ENCODE results near the gene ARHGEF17. TPM values are rescaled to one million over a fixed set of nuclear protein-coding genes. Genes with fewer than 3 reads are reported as not detected.

ARHGEF17 gene
- 26.6 and 33.1 TPM in 2 replicates for total RNA-seq

GRCh38 chr11:73308003-73308960 lies at the start of gene ARHGEF17:
ARHGEF17 (plus strand) TSS chr11:73308276; CDS start chr11:73308639, 363 bp downstream.

DNA sequence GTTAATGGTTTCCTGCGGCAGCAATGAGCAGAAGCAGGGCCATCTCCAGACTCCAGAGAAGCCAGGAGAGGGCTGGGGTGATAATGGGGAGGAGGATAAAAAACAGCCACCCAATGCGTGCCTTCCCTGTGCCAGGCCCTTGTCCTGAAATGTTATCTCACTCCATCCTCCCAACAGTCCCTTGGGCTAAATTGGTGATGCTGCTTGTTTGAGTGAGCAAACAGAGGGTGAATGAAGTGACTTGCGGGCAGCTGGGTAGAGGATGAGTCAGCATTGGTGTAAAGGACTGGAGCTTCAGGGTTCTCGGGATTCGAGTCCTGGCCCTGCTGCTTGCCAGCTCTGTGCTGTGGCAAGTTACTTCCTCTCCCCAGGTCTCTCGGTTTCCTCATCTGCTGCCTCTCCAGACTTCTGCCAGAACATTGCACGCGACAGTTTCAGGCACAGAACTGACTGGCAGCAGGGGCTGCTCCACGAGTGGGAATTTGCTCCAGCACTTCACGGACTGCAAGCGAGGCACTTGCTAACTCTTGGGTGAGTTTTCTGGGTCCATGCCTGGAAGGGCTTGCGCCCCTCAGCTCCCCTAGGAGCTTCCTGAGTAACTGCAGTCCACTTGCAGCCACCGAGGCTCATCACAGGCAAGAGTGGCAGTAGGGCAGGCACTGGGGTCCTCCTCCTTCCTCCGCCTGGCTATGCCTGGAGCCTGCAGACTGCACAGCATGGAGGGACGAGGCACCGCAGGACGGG lies 36.0 kb upstream of the ARHGEF17 start, which contains the start of gene P2RY6:
Gene P2RY6, plus strand, starts transcription at position 403 of the 744 bp plus-strand sequence. CDS start 24,181 bp downstream, outside the sequence.

DNA sequence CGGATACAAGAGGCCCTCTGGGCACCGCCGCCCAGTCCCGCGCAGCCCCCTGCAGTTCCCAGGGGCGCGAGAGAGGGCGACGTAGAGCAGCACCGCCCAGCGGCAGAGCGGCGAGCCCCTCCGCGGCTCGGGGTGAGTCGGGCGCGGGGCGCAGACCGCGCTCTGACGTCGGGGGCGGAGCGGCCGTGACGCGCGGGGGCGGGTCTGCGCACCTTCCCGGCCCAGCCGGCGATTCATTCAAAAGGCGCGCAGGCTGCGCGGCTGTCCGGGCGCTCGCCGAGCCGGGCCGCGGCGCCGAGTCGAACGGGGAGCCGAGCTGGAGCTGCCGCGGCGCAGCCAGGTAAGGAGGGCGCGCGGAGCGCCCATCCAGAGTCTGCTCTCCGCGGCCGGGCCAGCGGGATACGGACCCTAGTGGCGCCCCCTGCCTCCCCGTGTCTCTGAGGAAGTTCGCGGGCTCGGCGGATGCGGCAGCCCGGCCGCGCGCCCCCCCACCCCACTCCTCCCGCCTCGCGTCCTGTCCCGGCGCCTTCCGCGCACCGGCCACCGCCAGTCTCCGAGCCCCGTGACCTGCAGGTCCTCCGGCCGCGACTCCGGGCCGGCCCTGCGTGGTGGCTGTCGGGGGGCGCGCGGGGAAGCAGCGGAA lies 68.2 kb downstream of the ARHGEF17 start, which contains the start of gene RELT:
Gene RELT, plus strand, starts transcription at position 240 of the 643 bp plus-strand sequence. CDS start 12,738 bp downstream, outside the sequence.

Other genes with a start within 250 kb of the ARHGEF17 start
- gene FCHSD2, start 166.0 kb upstream of the ARHGEF17 start, total RNA-seq, result 3.6 and 4.5 TPM in 2 replicates
- under 0.01 and 0.17 TPM in 2 replicates for gene P2RY2, start 90.0 kb upstream of the ARHGEF17 start, total RNA-seq
- 0.15 TPM in 1 of 2 replicates, not detected in the other for gene P2RY6, start 35.9 kb upstream of the ARHGEF17 start, total RNA-seq
- 2.5 and 2.7 TPM in 2 replicates for gene RELT, start 68.1 kb downstream of the ARHGEF17 start, total RNA-seq

Measured in bronchus fibroblast of lung (primary cell).